Neutrophil (primary cell): ENCODE data around the gene LRIF1.
"Not testable (repeated sequence)": the region's sequence is repeated elsewhere in the genome, so short reads cannot be mapped to it uniquely, and the experiment has no call there.

Experiments used
- H3K27ac ChIP-seq: fragments of 200-600 bp; sonication (generic); 2 replicates; pipeline ENCODE4 v1.5.1; 2016; ENCODE audit warnings: mild to moderate bottlenecking, moderate library complexity
- H3K27me3 ChIP-seq: fragments of 200-600 bp; sonication (generic); 2 replicates; pipeline ENCODE4 v1.6.0; 2016; ENCODE audit warnings: mild to moderate bottlenecking
- H3K36me3 ChIP-seq: fragments of 200-600 bp; sonication (generic); 2 replicates; pipeline ENCODE4 v1.5.1; 2017
- H3K4me1 ChIP-seq, 2 experiments: fragments of 200-600 bp in 1 of 2; sonication (generic) in 1 of 2; 1 replicate in 1 of 2; 2 replicates in 1 of 2; pipeline versions ENCODE4 v1.5.1 to v1.6.1; 2013 to 2016; ENCODE audit warnings: low read depth in 1 of 2, low read length in 1 of 2, mild to moderate bottlenecking in 1 of 2, moderate library complexity in 1 of 2; ENCODE audit not compliant: control insufficient read depth in 1 of 2, insufficient read depth in 1 of 2
- H3K4me3 ChIP-seq, 2 experiments: fragments of 200-600 bp in 1 of 2; sonication (generic) in 1 of 2; 1 replicate in 1 of 2; 2 replicates in 1 of 2; pipeline ENCODE4 v1.5.1; 2013 to 2016; ENCODE audit warnings: low read depth in 1 of 2, low read length in 1 of 2, mild to moderate bottlenecking in 1 of 2, moderate library complexity in 1 of 2
- H3K9me3 ChIP-seq: fragments of 200-600 bp; sonication (generic); 2 replicates; pipeline ENCODE4 v1.5.1; 2016
- CTCF ChIP-seq: fragments of 200-600 bp; sonication (generic); IDR thresholded peaks from 2 replicates; pipeline ENCODE4 v1.5.1; 2016; ENCODE audit warnings: antibody characterized with exemption

Gene LRIF1

GRCh38 chr1:110945626-110946025 lies 18.1 kb downstream of the LRIF1 start:
- TF ChIP-seq CTCF: no peak
- Histone ChIP-seq H3K4me3 (no peak overlapping the region), H3K4me1 (peaks cover 0 to 5% of the 10 kb centered on the region in 2 experiments), H3K36me3 (peaks cover 16% of the 10 kb centered on the region), H3K27ac (no peak overlapping the region), H3K27me3 (peaks cover 7% of the 10 kb centered on the region), H3K9me3 (no peaks in the 10 kb centered on the region)

DNA sequence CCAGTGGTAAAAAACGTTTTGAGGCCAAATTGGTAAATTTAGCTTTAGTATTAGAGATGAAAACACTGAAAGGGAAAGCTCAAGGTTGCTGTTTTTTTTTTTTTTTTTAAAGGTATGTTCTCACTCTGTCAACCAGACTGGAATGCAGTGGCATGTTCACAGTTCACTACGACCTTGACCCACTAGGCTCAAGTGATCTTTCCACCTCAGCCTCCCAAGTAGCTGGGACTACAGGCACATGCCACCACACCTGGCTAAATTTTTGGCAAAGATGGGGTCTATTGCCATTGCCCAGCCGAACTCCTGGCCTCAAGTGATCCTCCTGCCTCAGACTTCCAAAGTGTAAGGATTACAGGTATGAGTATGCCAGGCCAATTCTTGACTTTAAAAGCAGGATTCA lies 18.9 kb downstream of the LRIF1 start:
- Histone ChIP-seq H3K27me3 (peaks cover 7% of the 10 kb centered on the region), H3K4me3 (no peak overlapping the region), H3K36me3 (peaks cover 15% of the 10 kb centered on the region), H3K27ac (no peak overlapping the region), H3K9me3 (no peaks in the 10 kb centered on the region), H3K4me1 (peaks cover 0 to 4% of the 10 kb centered on the region in 2 experiments)
- no peak for TF ChIP-seq CTCF

- Histone ChIP-seq H3K36me3 (no peaks in the 10 kb centered on the region), H3K4me3 (no peak overlapping the region), H3K27me3 (no peaks in the 10 kb centered on the region), H3K27ac (no peak overlapping the region), H3K9me3 (no peaks in the 10 kb centered on the region), H3K4me1 (no peaks in the 10 kb centered on the region)
- TF ChIP-seq CTCF: no peak
Measured at GRCh38 chr1:110936567-110936966, 27.2 kb downstream of the LRIF1 start.

GRCh38 chr1:110931097-110931496 lies 32.6 kb downstream of the LRIF1 start:
- not testable (repeated sequence) for H3K27ac ChIP-seq, H3K4me3 ChIP-seq

DNA sequence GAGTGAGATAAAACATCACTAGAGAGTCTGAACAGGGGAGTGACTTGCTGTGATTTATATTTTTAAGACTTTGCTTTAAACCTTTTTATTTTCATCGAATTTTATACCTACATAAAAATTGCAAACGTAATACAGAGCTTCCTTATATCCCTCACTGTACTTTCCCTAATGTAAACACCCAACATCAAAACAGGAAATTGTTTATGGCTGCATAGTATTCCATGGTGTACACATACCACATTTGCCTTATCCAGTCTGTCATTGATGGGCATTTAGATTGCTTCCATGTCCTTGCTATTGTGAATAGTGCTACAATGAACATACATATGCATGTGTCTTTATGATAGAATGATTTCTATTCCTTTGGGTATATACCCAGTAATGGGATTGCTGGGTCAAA lies 34.8 kb downstream of the LRIF1 start:
- H3K27me3 ChIP-seq: no peaks in the 10 kb centered on the region
- no peaks in the 10 kb centered on the region for H3K36me3 ChIP-seq
- TF ChIP-seq CTCF: no peak
- no peak overlapping the region for H3K4me3 ChIP-seq
- no peaks in the 10 kb centered on the region for H3K4me1 ChIP-seq
- no peaks in the 10 kb centered on the region for H3K9me3 ChIP-seq
- H3K27ac ChIP-seq: no peak overlapping the region

More at GRCh38 chr1:110931097-110931496, 32.6 kb downstream of the LRIF1 start:
- not testable (repeated sequence) for H3K36me3 ChIP-seq, H3K9me3 ChIP-seq, H3K4me1 ChIP-seq, H3K27me3 ChIP-seq

GRCh38 chr1:110928191-110928590 lies 35.5 kb downstream of the LRIF1 start:
- Histone ChIP-seq H3K4me3 (no peak overlapping the region), H3K9me3 (no peaks in the 10 kb centered on the region), H3K27me3 (no peaks in the 10 kb centered on the region), H3K4me1 (no peaks in the 10 kb centered on the region), H3K27ac (no peak overlapping the region), H3K36me3 (no peaks in the 10 kb centered on the region)
- no peak for TF ChIP-seq CTCF
